Neural progenitor cell (in vitro differentiated cells): ENCODE measurements around the gene CFAP92. TPM values are rescaled to one million over a fixed set of nuclear protein-coding genes. Genes with fewer than 3 reads are reported as not detected.

Experiments used
- DNase-seq: peaks from one replicate; pipeline ENCODE4 v3.0.0-alpha.2; 2016; ENCODE audit warnings: low spot score
- H2AFZ ChIP-seq: fragments of 200-600 bp; sonication (generic); replicated peaks from 2 replicates; pipeline ENCODE4 v1.6.1; 2016; ENCODE audit warnings: antibody characterized with exemption
- H3F3A ChIP-seq: fragments of 200-600 bp; sonication (generic); 2 replicates; pipeline ENCODE4 v1.6.1; 2016; ENCODE audit warnings: antibody characterized with exemption, low read depth
- H3K27ac ChIP-seq: fragments of 200-600 bp; sonication (generic); 2 replicates; pipeline ENCODE4 v1.5.1; 2016; ENCODE audit warnings: mild to moderate bottlenecking
- H3K27me3 ChIP-seq: fragments of 200-600 bp; sonication (generic); 2 replicates; pipeline ENCODE4 v1.6.1; 2016; ENCODE audit warnings: mild to moderate bottlenecking, moderate library complexity
- H3K36me3 ChIP-seq: fragments of 200-600 bp; sonication (generic); 2 replicates; pipeline ENCODE4 v1.5.1; 2016
- H3K4me1 ChIP-seq: fragments of 200-600 bp; sonication (generic); 2 replicates; pipeline ENCODE4 v1.6.1; 2016; ENCODE audit warnings: mixed run types
- H3K4me2 ChIP-seq: fragments of 200-600 bp; sonication (generic); 2 replicates; pipeline ENCODE4 v1.6.1; 2016
- H3K4me3 ChIP-seq: fragments of 200-600 bp; sonication (generic); 2 replicates; pipeline ENCODE4 v1.5.1; 2016
- H3K79me2 ChIP-seq: fragments of 200-600 bp; sonication (generic); 2 replicates; pipeline ENCODE4 v1.6.1; 2016; ENCODE audit warnings: low read depth
- H3K9ac ChIP-seq: fragments of 200-600 bp; sonication (generic); 2 replicates; pipeline ENCODE4 v1.6.1; 2016
- H3K9me3 ChIP-seq: fragments of 200-600 bp; sonication (generic); 2 replicates; pipeline ENCODE4 v1.5.1; 2016; ENCODE audit warnings: low read depth
- H4K20me1 ChIP-seq: fragments of 200-600 bp; sonication (generic); 2 replicates; pipeline ENCODE4 v1.6.1; 2016; ENCODE audit warnings: low read depth
- H3K27ac Mint-ChIP-seq: 3 replicates; pipeline ENCODE4 v1.8.0; 2021; ENCODE audit warnings: mixed read lengths
- H3K27me3 Mint-ChIP-seq: 2 replicates; pipeline ENCODE4 v1.8.0; 2022; ENCODE audit warnings: low read depth, mild to moderate bottlenecking, inconsistent platforms, moderate library complexity, mixed read lengths; ENCODE audit not compliant: insufficient read depth
- H3K36me3 Mint-ChIP-seq: 3 replicates; pipeline ENCODE4 v1.8.0; 2021; ENCODE audit warnings: mixed read lengths
- H3K4me1 Mint-ChIP-seq: 3 replicates; pipeline ENCODE4 v1.8.0; 2021; ENCODE audit warnings: mixed read lengths
- H3K4me3 Mint-ChIP-seq: 3 replicates; pipeline ENCODE4 v1.8.0; 2021; ENCODE audit warnings: mild to moderate bottlenecking, moderate library complexity, mixed read lengths
- H3K9me3 Mint-ChIP-seq: 3 replicates; pipeline ENCODE4 v1.8.0; 2020; ENCODE audit warnings: mixed read lengths
- CTCF ChIP-seq: fragments of 200-600 bp; sonication (generic); IDR thresholded peaks from 2 replicates; pipeline ENCODE4 v1.5.1; 2017; ENCODE audit warnings: antibody characterized with exemption, mild to moderate bottlenecking
- EZH2 ChIP-seq: fragments of 200-600 bp; sonication (generic); IDR thresholded peaks from 2 replicates; pipeline ENCODE4 v1.6.1; 2017; ENCODE audit warnings: antibody characterized with exemption, mild to moderate bottlenecking, moderate library complexity
- EZH2phosphoT487 ChIP-seq: fragments of 200-600 bp; sonication (generic); IDR thresholded peaks from 2 replicates; pipeline ENCODE4 v1.6.1; 2017; ENCODE audit warnings: antibody characterized with exemption
- total RNA-seq: library from RNA; depleted of rRNA; stranded (reverse); fragments of >200 nt; gene quantifications from 2 replicates; pipeline ENCODE4 v1.2.3, GENCODE V29; 2015; ENCODE audit warnings: low replicate concordance

CFAP92 gene
- total RNA-seq, 1 donor from 2014 or later = 5.5 TPM

GRCh38 chr3:129039271-129040038 lies 45.6 kb upstream of the CFAP92 start:
- Histone ChIP-seq H3F3A (no peaks in the 10 kb centered on the region), H3K4me2 (no peak overlapping the region), H3K36me3 (no peaks in the 10 kb centered on the region), H4K20me1 (no peaks in the 10 kb centered on the region), H3K9ac (no peak overlapping the region), H3K9me3 (no peaks in the 10 kb centered on the region), H3K27ac (no peak overlapping the region), H3K4me3 (no peak overlapping the region), H3K4me1 (no peaks in the 10 kb centered on the region), H3K79me2 (no peaks in the 10 kb centered on the region), H3K27me3 (no peaks in the 10 kb centered on the region), H2AFZ (no peak overlapping the region)
- Mint-ChIP-seq H3K9me3 (peaks cover 25% of the 10 kb centered on the region), H3K4me3 (peak overlapping the region; percentile 67), H3K27ac (no peak overlapping the region), H3K27me3 (peaks cover 3% of the 10 kb centered on the region), H3K4me1 (peaks cover 3% of the 10 kb centered on the region), H3K36me3 (peaks cover 46% of the 10 kb centered on the region)
- TF ChIP-seq EZH2 (no peak), EZH2phosphoT487 (no peak), CTCF (no peak)
- DNase-seq = no peak

GRCh38 chr3:129038121-129038855 lies 44.4 kb upstream of the CFAP92 start:
- H3K9me3 ChIP-seq = no peaks in the 10 kb centered on the region
- H3F3A ChIP-seq = no peaks in the 10 kb centered on the region
- Mint-ChIP-seq H3K27me3 (no peaks in the 10 kb centered on the region), H3K36me3 (peaks cover 45% of the 10 kb centered on the region), H3K4me1 (peaks cover 3% of the 10 kb centered on the region), H3K27ac (no peak overlapping the region), H3K9me3 (peaks cover 19% of the 10 kb centered on the region), H3K4me3 (no peak overlapping the region)
- no peaks in the 10 kb centered on the region for H3K36me3 ChIP-seq
- no peak overlapping the region for H3K27ac ChIP-seq
- DNase-seq = no peak
- H3K4me3 ChIP-seq = no peak overlapping the region
- TF ChIP-seq EZH2 (no peak), CTCF (no peak), EZH2phosphoT487 (no peak)
- no peaks in the 10 kb centered on the region for H3K4me1 ChIP-seq
- no peaks in the 10 kb centered on the region for H4K20me1 ChIP-seq
- no peaks in the 10 kb centered on the region for H3K27me3 ChIP-seq
- no peak overlapping the region for H3K9ac ChIP-seq
- H3K79me2 ChIP-seq = no peaks in the 10 kb centered on the region
- H2AFZ ChIP-seq = no peak overlapping the region
- H3K4me2 ChIP-seq = no peak overlapping the region

- DNase-seq = no peak
- H3K27ac Mint-ChIP-seq = peak overlapping the region; percentile 34
- no peak overlapping the region for H3K4me3 Mint-ChIP-seq
- H3K36me3 Mint-ChIP-seq = peaks cover 40% of the 10 kb centered on the region
- Histone ChIP-seq H3K4me2 (no peak overlapping the region), H3K9ac (no peak overlapping the region), H3K9me3 (no peaks in the 10 kb centered on the region), H4K20me1 (no peaks in the 10 kb centered on the region), H3K79me2 (no peaks in the 10 kb centered on the region), H3K27ac (no peak overlapping the region), H3F3A (no peaks in the 10 kb centered on the region), H3K4me1 (no peaks in the 10 kb centered on the region), H3K27me3 (no peaks in the 10 kb centered on the region), H2AFZ (no peak overlapping the region), H3K36me3 (no peaks in the 10 kb centered on the region), H3K4me3 (no peak overlapping the region)
- TF ChIP-seq EZH2phosphoT487 (no peak), EZH2 (no peak), CTCF (no peak)
- no peaks in the 10 kb centered on the region for H3K27me3 Mint-ChIP-seq
- peaks cover 8% of the 10 kb centered on the region for H3K9me3 Mint-ChIP-seq
- H3K4me1 Mint-ChIP-seq = peaks cover 3% of the 10 kb centered on the region
These were observed 43.2 kb upstream of the CFAP92 start for GRCh38 chr3:129037093-129037419.
